Measurements from ENCODE around the gene PIM3. TPM values are rescaled to one million over a fixed set of nuclear protein-coding genes. Genes with fewer than 3 reads are reported as not detected.

PIM3 gene
- total RNA-seq, 4 donors from 2014 or later: 43.8 to 75.7 (median 52.1) TPM

DNA sequence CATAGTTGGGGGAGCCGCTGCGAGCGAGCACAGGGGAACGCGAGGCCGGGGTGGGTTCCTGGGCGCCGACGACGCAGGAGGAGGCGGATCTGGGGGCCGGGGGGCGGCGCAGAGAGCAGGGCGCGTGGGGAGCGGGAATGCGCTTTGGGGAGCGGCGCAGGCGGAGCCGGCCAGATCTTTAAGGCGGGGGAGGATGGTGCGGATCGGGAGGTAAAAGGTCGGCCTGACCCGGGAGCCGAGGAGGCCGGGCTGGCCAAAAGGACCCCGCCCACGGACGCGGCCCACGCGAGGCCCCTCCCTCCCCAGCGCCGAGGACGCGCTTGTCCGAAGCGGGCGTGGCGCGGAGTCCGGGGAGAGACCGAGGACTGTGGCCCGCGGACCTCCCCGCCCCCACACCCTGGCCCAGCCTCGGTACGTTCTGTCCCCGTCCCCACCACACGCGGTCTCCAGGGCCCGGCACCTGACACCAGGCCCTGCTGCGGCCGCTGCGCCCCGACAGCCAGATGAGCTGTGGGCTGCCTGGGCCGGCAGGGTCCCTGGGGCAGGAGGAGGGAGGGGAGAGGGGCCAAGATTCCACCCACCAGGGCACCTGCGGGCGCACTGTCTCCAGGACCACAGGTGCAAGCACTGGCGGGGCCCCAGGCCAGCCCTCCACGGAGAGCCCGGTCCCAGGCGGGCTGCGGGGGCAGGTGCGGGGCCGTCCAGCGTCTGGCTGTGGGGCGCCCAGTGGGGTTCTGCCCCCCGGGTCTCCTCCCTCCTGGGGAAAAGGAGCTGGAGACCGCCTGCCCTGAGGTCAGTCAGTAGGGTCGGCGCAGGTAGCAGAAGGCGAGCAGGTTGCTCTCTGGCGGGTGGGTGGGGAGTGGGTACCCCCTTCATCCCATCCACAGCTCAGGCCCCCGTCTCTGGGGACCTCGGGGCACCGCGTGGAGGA is 10.9 kb downstream of the PIM3 start:
- Histone ChIP-seq H3K9me3 (no peaks in the 10 kb centered on the region), H3K4me3 (peak overlapping the region; percentile 37 to 71 (median 55)), H3K27ac (peak overlapping the region; percentile 85 to 100 (median 90)), H3K27me3 (no peaks in the 10 kb centered on the region), H3K4me1 (peaks cover 38 to 65% (median 48%) of the 10 kb centered on the region in 3 donors), H3K36me3 (no peaks in the 10 kb centered on the region)
- WGBS, 2 donors: 0% methylated on average over 18 of the region's 81 CpGs; no CpG with 5 or more reads in 1 of the 2 donors
- peak in 1 of 4 donors; percentile 42 for TF ChIP-seq POLR2A (IDR thresholded peaks at IDR 0.05)
- TF ChIP-seq, protein P1, sequence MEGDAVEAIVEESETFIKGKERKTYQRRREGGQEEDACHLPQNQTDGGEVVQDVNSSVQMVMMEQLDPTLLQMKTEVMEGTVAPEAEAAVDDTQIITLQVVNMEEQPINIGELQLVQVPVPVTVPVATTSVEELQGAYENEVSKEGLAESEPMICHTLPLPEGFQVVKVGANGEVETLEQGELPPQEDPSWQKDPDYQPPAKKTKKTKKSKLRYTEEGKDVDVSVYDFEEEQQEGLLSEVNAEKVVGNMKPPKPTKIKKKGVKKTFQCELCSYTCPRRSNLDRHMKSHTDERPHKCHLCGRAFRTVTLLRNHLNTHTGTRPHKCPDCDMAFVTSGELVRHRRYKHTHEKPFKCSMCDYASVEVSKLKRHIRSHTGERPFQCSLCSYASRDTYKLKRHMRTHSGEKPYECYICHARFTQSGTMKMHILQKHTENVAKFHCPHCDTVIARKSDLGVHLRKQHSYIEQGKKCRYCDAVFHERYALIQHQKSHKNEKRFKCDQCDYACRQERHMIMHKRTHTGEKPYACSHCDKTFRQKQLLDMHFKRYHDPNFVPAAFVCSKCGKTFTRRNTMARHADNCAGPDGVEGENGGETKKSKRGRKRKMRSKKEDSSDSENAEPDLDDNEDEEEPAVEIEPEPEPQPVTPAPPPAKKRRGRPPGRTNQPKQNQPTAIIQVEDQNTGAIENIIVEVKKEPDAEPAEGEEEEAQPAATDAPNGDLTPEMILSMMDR (IDR thresholded peaks at IDR 0.05): no peak
- intact Hi-C loops (cut with DNase I): no loop called here
- no peak for DNase-seq

DNA sequence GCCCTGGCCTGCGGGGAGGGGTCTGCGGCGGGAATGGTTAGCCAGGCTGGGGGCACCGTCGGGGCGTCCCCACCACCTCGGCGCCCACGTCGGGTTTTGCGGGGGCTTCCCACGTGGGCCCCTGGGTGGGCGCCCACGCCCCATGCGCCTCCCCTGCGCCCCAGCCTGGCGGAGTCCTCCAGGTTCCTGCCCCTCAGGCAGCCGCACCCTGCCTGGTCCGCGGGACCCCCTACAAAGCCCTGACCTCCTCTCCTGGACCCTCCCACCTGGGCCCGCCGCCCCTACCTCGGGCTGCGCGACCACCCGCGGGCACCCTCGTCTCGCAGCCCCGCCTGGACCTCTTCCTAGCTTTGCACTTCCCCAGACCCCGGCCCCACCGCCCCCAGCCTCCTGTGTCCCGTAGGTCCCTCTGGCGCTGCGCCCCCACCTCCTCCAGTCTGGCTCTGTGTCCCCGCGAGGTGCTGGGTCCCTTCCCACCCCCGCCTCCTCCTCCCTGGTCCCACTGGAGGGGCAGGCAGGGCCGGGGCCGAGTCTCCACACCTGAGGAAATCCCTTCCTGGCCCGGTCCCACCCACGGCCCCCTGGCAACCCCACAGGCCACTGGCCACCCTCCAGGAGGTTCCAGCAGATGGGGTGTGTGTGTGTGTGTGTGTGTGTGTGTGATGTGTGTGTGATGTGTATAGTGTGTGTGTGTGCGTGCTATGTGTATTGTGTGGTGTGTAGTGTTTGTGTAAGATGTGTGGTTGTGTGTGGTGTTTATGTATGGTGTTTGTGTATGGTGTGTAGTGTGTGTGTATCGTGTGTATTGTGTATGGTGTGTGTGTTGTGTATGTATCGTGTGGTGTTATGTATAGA is 11.8 kb downstream of the PIM3 start:
- intact Hi-C loops (cut with DNase I): no loop called here
- TF ChIP-seq POLR2A (IDR thresholded peaks at IDR 0.05): no peak
- TF ChIP-seq, protein P1 (IDR thresholded peaks at IDR 0.05): no peak
- no peak for DNase-seq
- Histone ChIP-seq H3K9me3 (no peaks in the 10 kb centered on the region), H3K27me3 (no peaks in the 10 kb centered on the region), H3K27ac (peak overlapping the region; percentile 85 to 100 (median 90)), H3K4me3 (peak overlapping the region in 3 of 4 donors; percentile 50 to 71 (median 60)), H3K36me3 (no peaks in the 10 kb centered on the region), H3K4me1 (peaks cover 29 to 56% (median 39%) of the 10 kb centered on the region in 3 donors)
- WGBS, 2 donors: 55 to 62% methylated on average over 7 to 14 of the region's 45 CpGs

DNA sequence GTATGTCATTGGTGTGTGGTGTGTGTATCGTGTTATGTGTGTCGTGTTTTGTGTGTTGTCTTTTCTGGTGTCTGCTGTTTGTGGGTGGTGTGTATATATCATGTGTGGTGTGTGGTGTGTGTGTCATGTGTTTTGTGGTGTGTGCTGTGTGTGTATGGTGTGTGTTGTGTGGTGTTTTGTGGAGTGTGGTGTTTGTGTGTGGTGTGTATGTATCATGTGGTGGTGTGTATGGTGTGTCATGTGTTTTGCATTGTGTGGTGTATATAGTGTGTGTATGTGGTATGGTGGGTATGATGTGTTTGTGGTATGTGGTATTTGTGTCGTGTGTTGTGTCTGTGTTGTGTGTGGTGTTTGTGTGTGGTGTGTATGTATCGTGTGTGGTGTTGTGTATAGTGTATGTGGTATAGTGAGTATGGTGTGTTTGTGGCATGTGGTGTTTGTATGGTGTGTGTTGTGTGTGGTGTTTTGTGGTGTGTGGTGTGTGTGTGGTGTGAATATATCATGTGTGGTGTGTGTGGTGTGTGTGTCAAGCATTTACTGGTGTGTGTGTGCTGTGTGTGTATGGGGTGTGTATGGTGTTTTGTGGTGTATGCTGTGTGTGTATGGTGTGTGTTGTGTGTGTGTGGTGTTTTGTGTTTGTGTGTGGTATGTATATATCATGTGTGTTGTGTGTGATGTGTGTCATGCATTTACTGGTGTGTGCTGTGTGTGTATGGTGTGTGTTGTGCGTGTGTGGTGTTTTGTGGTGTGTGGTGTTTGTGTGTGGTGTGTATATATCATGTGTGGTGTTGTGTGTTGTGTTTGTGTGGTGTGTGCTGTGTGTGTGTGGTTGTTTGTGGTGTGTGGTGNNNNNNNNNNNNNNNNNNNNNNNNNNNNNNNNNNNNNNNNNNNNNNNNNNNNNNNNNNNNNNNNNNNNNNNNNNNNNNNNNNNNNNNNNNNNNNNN is 12.7 kb downstream of the PIM3 start:
- TF ChIP-seq, protein P1 (IDR thresholded peaks at IDR 0.05): no peak
- TF ChIP-seq POLR2A (IDR thresholded peaks at IDR 0.05): no peak
- H3K4me3 ChIP-seq: no peak overlapping the region
- DNase-seq: no peak
- intact Hi-C loops (cut with DNase I): no loop called here
- no peak overlapping the region for H3K27ac ChIP-seq
- peaks cover 21 to 47% (median 30%) of the 10 kb centered on the region in 3 donors for H3K4me1 ChIP-seq
- WGBS, 2 donors: 88 to 89% methylated on average over 5 of the region's 5 CpGs
- no peaks in the 10 kb centered on the region for H3K27me3 ChIP-seq
- no peaks in the 10 kb centered on the region for H3K36me3 ChIP-seq
- no peaks in the 10 kb centered on the region for H3K9me3 ChIP-seq

DNA sequence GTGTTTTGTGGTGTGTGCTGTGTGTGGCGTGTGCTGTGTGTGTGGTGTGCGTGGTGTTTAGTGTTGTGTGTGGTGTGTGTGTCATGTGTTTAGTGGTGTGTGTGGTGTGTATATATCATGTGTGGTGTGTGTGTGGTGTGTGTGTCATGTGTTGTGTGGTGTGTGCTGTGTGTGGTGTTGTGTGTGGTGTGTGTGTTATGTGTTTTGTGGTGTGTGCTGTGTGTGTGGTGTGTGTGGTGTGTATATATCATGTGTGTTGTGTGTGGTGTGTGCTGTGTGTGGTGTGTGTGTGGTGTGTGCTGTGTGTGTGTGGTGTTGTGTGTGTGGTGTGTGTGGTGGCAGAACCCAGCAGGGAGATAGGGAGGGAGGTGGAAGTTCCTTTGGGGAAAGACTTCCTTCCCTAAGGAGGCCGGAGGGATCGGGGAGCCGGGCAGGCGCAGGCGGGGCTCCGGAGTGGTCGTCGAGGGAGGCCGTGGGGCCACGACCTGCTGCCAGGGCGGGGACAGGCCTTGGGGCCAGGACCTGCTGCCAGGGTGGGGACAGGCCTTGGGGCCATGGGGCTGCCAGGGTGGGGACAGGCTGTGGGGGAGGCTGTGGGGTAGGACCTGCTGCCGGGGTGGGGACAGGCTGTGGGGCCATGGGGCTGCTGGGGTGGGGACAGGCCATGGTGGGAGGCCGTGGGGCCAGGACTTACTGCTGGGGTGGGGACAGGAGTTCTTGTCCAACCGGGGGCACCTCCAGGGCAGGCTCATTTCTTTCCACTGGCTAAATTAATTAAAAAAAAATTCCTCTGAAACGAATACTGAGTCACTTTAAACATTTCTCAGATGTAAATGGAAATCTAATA is 15.2 kb downstream of the PIM3 start:
- 20 to 35% methylated on average over 7 to 14 of the region's 17 CpGs for WGBS, 2 donors
- no peak for TF ChIP-seq POLR2A (IDR thresholded peaks at IDR 0.05)
- TF ChIP-seq, protein P1 (IDR thresholded peaks at IDR 0.05): no peak
- Histone ChIP-seq H3K9me3 (peaks cover 0 to 7% (median 2%) of the 10 kb centered on the region in 3 donors), H3K27ac (peak overlapping the region in 2 of 4 donors; percentile 9 to 76), H3K4me3 (no peak overlapping the region), H3K36me3 (no peaks in the 10 kb centered on the region), H3K4me1 (peaks cover 13 to 22% (median 16%) of the 10 kb centered on the region in 3 donors), H3K27me3 (peaks cover 0 to 3% (median 0%) of the 10 kb centered on the region in 4 donors)
- intact Hi-C loops (cut with DNase I): no loop called here
- DNase-seq: no peak
